HG03342 (cell line): ENCODE measurements around the gene NEK2.
"Not testable (repeated sequence)": the region's sequence is repeated elsewhere in the genome, so short reads cannot be mapped to it uniquely, and the experiment has no call there.

Experiments
- ATAC-seq: cut with Tn5 transposase; IDR thresholded peaks from one replicate; pipeline ENCODE4 v1.9.1; 2021; ENCODE audit warnings: mild to moderate bottlenecking, moderate library complexity; ENCODE audit not compliant: unreplicated experiment

Gene NEK2

GRCh38 chr1:211652371-211652770 lies 23.1 kb downstream of the NEK2 start:
- no peak for ATAC-seq

DNA sequence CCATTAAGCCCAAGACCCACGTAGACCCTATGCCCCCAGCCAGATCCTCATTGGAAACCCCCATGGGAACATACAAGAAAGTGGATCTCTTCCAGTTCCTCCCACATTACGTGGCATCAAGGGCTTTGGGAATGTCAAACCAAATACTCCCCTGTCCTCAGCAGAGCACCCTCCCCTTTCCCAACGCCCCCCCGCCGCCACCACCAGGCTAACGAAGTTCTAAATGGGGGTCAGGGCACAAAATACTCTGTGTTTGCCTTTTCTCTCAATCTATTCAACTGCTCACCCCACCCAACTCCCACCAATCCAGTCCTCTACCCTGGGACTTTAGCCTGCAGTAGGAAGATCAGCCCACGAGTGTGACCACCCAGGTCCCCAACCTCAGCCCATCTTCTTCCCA lies 24.5 kb downstream of the NEK2 start:
- ATAC-seq, result no peak

- no peak for ATAC-seq
Observed at GRCh38 chr1:211648980-211649934, 26.2 kb downstream of the NEK2 start.

DNA sequence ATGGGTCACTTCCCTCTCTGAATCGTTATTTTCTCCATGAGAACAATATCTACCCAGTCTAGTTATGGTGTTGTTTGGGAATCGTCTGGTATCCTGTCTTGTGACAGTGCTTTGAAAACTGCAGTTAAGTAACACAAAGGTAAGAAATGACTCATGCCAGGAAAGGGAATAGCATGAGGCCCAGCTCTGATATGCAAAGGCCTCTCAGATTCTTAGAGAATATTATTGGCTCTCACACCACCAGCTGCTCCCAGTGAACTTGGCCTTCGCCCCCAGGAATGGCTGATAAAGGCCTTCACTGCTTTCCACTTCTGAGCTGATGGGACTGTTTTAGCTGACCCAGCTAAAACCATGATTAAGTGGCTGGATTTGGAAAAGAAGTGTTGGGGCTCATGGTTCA lies 27.1 kb downstream of the NEK2 start:
- no peak for ATAC-seq

DNA sequence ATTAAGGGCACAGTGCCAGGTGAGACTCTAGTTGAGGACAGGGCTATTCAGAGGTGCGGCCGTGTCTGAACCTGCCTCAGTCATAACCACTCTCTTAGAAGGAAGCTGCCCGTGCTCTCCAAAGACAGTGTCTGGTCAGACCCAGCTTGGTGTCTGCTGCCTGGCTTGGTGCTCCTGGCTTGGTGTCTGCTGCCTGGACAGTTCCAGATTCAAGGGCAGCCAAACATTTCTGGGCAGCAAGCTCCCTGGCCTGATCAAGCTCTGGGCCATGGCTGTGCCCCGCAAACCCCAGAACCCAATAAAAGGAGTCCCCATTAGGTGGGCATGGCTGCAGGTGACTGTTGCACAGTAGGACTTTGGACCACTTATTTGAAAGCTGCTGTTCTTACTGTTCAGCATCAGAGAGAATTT lies 27.7 kb downstream of the NEK2 start:
- no peak for ATAC-seq

DNA sequence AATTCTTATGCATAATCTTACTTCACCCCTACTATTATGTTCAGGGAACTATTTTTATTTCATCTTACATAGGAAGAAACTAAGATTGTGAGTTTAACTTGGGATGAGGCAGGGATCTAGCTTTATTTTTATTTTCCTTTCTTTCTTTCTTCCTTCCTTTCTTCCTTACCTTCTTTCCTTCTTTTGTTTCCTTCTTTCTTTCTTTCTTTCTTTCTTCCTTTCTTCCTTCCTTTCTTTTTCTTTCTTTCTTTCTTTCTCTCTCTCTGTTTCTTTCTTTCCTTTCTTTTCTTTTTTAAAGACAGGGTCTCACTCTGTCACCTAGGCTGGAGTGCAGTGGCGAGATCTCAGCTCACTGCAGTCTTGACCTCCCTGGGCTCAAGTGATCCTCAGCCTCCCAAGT lies 28.9 kb downstream of the NEK2 start:
- no peak for ATAC-seq

GRCh38 chr1:211645601-211646000 lies 29.8 kb downstream of the NEK2 start:
- ATAC-seq, result not testable (repeated sequence)

GRCh38 chr1:211644653-211645052 lies 30.8 kb downstream of the NEK2 start:
- no peak for ATAC-seq

DNA sequence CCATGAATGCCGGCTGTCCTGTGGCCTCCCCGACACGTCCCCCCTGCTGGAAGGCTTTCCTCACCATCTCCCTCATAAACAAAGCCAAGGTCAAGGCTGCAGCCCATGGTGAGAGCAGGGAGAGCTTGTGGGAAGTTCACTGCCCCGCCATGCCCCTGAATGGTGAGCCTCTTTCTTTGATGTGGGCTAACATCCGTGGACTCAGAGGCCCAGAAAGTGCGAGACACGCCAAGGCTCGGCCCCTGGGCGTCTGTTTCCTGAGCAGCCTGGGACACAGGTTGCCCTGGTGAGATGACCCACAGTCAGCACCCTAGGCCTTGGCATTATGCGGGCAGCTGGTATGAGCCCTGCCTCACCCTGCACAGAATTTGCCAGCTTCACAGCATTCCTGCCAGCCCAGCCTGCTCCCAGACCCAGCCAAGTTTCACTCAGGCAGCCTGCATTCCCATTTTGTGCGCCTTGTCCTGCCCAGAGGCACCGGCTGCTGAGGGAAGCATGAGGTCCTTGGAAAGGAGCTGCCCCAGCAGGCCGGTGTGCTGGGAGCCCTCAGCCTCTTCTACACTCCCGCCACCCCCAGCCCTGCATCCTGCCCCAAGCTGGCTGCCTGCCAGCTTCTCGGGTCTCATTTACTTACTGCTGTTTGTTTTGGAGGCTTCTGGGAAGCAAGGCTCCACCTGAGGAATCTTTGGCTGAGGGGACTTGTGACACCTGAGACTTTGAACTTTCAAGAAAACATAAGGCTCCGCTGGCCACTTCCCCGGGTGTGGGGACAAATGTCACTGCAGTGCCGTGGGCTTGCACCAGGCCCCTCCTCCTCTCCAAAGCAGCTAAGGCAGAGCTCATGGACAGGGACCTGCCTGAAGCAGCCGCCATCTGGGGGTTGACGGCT lies 31.9 kb downstream of the NEK2 start:
- ATAC-seq, result no peak

DNA sequence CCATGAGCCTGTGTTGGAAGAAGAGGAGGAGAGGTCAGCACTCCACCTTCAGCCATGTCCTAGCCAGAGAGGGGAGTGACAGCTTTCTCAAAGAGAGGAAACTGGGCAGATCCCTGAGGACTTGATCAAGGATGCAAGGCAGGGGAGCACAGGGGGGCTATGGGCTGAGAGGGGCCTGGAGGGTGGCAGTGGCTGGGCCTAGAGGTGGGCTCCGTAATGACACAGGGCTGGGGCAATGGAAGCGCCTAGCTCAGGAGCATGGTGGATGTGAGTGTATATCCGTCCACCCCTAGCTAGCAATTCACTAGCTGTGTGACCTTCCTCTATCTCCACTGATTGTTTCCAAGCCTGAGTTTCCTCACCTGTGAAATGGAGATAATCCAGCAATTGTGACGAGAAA lies 32.6 kb downstream of the NEK2 start:
- ATAC-seq, result no peak

DNA sequence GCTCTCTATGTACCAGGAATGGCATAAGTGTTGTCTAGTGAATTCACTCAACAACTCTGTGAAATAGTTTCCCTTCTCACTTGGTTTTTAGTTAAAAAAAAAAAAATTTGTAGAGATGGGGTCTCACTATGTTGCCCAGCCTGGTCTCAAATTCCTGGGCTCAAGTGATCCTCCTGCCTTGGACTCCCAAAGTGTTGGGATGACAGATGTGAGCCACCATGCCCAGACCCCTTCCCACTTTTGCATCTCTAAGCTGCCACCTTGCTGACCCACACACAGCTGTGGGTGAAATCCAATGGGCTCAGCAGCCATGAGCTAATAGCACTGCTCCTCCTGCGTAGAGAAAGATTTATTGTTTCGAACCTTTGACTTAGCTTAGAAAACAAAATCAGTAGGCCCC lies 33.5 kb downstream of the NEK2 start:
- ATAC-seq, result no peak

- ATAC-seq, result no peak
Observed at GRCh38 chr1:211641044-211641800, 34.2 kb downstream of the NEK2 start.

DNA sequence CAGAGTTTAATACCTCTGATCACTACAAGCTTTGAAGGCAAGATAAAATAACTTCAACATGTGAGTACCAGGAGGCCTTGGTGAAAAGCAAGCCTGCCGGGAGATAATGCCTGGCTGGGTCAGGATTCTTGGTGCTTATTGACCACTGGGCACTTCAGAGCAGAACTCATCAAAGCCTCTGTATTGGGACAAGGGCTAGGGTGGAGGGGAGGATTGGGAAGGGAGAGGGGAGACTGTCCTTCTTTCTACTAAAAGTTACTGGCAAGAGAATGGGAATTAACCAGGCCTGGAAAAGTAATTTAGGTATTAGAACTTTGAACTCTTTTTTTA lies 35.2 kb downstream of the NEK2 start:
- ATAC-seq, result no peak

DNA sequence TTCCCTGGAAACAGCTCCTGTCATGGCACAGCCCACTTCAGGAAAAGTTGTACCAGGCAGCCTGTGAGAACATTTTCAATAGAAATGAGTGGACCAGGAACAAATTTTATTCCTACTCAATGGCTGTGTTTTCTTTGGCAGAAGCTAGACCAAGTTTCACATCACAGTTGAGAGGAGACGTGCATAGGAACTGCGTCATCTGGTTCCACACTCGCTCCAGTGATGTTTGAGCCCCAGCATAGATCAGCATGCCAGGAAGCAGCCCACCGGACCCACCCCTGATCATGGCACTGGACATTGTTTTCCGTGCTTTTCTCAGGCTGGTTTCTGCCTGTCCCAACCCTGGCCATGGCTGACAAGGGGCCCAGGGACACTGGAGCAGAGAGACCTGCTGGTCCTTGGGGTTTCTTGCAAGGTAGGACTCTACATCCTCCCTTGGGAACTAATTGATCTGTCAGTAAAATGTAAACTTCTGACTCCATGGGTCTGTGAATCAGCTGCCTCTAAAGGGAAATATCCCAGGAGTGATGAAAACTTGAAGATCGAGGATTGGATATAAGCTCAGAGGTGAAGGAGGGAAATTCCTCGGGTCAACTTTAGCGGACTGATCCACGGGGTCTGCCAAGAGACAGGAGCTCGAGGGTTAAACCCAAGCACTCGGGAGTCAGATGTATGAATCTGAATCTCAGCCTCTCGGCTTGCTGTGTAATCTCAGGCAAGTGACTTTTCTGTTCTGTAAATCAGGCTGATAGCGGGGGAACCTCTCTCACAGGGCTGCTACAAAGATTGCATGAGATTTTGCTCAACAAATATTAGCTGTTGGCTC lies 35.7 kb downstream of the NEK2 start:
- no peak for ATAC-seq

DNA sequence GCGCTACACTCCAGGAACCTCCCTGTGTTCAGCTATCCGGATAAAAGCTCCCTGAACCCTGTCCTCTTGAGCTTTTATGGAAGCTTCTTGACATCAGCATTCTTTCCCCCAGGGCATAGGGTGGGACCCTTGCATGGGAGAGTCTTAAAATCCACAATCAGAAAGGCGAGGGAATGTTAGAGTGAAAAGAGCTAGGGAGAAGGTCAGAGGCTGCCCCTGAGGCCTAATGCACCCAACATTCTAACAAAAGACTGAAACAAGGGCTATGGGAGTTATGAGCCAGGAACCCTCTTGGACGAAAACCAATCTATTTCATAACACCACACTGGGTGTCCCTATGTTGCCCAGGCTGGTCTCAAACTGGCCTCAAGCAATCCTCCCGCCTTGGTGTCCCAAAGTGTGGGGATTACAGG lies 36.7 kb downstream of the NEK2 start:
- no peak for ATAC-seq

- ATAC-seq, result no peak
Observed at GRCh38 chr1:211638246-211638645, 37.2 kb downstream of the NEK2 start.

DNA sequence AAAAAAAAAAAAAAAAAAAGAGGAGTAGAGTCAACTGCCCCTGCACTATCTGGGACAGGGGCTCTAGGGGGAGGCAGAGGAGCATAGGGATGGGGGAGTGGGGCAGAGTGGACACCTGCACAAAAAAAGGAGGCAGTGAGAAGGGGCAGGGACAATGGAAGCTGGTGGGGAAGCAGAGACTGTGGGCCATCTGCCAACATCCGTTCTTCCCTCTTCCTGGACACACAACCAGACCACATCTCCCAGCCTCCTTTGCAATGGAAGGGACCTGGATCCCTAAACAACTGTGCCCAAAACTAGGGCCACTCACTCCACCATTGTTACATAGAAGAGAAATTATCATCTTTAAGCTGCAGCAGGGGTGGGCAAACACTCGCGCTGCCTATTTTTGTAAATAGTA lies 38.4 kb downstream of the NEK2 start:
- no peak for ATAC-seq

DNA sequence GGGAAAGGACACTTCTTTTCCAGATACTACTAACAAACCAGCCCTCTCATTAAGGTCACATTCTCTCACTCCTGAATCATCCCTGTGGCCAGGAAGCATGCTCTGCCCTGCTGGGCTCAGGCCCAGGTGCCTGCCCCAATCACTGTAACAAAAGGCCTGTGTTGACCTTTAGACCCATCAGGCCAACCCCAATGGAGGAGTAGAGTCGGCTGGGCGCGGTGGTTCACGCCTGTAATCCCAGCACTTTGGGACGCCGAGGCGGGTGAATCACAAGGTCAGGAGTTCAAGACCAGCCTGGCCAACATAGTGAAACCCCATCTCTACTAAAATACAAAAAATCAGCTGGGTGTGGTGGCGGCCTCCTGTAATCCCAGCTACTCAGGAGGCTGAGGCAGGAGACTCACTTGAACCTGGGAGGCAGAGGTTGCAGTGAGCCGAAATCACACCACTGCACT lies 38.8 kb downstream of the NEK2 start:
- not testable (repeated sequence) for ATAC-seq

DNA sequence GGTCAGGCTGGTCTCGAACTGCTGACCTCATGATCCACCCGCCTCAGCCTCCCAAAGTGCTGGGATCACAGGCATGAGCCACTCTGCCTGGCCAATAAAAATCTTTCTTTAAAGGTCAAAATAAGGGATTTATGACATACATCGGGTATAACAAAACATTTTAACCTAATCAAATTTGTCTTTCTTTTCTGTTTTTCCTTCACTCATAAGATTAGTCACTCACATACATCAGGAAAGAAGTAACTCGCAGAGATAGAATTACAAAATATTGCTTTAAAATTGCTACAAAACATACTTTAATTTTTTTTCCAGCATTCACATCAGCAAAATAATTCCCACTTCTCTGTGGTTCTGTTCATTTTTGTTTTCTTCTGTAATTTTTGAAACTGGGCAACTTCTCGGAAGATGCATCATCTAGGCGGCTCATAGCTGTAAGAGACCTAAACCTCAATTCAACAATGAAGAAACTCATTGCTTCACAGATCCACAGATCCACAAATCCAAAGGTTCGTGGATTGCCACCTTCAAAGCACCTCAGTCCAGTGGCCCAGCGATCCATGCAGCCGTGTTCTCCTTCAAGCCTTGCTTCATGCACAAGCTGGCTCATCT lies 39.7 kb downstream of the NEK2 start:
- no peak for ATAC-seq

DNA sequence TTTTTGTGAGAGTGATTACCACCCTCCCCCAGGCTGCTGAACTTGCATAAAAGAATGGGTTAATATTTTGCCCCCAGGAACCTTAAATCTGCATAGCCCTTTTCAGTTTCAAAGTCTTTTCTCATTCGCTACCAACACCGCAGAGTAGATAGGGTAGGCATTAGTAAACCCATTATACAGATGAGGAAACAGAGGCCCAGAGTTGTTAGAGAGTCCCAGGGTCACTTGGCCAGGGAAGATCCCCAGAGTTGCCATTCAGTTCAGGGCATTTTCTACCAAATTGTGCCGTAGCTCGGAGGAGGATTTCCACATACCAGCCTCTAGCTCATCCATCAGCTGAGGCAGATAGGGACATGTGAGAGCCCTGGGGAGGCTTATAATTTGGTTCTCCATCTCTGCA lies 40.5 kb downstream of the NEK2 start:
- ATAC-seq, result no peak
